Keratinocyte (primary cell): Measurements from ENCODE around the gene CLMN.

ENCODE experiments used
- EZH2 ChIP-seq: IDR thresholded peaks from one replicate; pipeline ENCODE4 v1.6.1; 2012; ENCODE audit warnings: inconsistent platforms, mild to moderate bottlenecking, low read length, moderate library complexity
- TF ChIP-seq, protein P1 (sequence below), 3 experiments: IDR thresholded peaks in 1 of 3; conservative IDR thresholded peaks in 1 of 3; optimal IDR thresholded peaks in 1 of 3; 2 replicates in 2 of 3; 3 replicates in 1 of 3; pipeline versions ENCODE3 to v1.5.1; 2011; ENCODE audit warnings: low read length in 3 of 3, mild to moderate bottlenecking in 3 of 3, moderate library complexity in 2 of 3, control low read depth in 1 of 3, inconsistent platforms in 1 of 3; ENCODE audit not compliant: insufficient read depth in 2 of 3; ENCODE audit errors: extremely low read depth in 1 of 3

DNA sequence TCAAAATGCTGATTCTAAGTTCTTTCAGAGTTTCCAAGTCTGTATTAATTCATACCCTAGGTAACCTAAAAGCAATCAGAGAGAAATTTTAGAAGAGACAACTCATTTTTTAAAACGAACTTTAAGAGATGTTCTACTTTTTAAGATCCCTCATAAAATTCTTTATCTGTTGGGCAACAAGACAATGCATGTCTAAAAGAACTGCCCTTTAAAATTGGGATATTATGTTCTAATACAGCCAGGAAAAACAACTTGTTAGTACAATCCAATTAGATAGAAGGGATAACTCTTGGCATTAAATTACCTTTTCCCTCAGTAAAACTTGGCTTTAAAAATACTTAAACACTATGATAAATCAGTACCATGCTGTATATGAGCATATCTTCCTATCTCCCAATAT lies 178.0 kb downstream of the CLMN start:
- TF ChIP-seq, protein P1, sequence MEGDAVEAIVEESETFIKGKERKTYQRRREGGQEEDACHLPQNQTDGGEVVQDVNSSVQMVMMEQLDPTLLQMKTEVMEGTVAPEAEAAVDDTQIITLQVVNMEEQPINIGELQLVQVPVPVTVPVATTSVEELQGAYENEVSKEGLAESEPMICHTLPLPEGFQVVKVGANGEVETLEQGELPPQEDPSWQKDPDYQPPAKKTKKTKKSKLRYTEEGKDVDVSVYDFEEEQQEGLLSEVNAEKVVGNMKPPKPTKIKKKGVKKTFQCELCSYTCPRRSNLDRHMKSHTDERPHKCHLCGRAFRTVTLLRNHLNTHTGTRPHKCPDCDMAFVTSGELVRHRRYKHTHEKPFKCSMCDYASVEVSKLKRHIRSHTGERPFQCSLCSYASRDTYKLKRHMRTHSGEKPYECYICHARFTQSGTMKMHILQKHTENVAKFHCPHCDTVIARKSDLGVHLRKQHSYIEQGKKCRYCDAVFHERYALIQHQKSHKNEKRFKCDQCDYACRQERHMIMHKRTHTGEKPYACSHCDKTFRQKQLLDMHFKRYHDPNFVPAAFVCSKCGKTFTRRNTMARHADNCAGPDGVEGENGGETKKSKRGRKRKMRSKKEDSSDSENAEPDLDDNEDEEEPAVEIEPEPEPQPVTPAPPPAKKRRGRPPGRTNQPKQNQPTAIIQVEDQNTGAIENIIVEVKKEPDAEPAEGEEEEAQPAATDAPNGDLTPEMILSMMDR (optimal IDR thresholded peaks at IDR 0.05 in 1 of 3, IDR thresholded peaks at IDR 0.05 in 1 of 3, conservative IDR thresholded peaks at IDR 0.05 in 1 of 3; ENCODE audit: extremely low read depth in 1 of 3, insufficient read depth in 2 of 3, low read length in 3 of 3), result no peak
- TF ChIP-seq EZH2, result no peak
